ENCODE measurements around the gene KRT38. TPM values are rescaled to one million over a fixed set of nuclear protein-coding genes. Genes with fewer than 3 reads are reported as not detected.

The KRT38 gene
- total and polyA plus RNA-seq, 2 of the 8 experiments (the other 6 are each of a cell fraction or from before 2014, with no cell fraction given), result not detected

DNA sequence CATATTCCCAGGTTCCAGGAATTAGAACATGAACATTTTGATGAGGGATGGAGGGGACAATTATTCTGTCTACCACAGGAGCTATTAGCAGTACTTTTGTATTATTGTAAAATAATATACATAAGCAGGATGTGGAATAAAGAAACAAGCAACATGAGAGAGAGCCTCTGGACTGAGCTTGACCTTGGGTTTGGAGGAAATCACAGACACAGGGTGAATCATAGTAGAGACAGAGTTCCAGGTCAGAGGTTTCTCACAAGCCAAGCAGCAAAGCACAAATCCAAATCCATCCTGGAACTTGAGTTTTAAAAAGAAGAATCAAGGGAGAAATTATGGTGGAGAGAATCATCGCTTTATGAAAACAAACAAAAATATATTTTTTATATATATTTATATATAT lies 48.5 kb downstream of the KRT38 start (continued):
- TF ChIP-seq, protein P1, sequence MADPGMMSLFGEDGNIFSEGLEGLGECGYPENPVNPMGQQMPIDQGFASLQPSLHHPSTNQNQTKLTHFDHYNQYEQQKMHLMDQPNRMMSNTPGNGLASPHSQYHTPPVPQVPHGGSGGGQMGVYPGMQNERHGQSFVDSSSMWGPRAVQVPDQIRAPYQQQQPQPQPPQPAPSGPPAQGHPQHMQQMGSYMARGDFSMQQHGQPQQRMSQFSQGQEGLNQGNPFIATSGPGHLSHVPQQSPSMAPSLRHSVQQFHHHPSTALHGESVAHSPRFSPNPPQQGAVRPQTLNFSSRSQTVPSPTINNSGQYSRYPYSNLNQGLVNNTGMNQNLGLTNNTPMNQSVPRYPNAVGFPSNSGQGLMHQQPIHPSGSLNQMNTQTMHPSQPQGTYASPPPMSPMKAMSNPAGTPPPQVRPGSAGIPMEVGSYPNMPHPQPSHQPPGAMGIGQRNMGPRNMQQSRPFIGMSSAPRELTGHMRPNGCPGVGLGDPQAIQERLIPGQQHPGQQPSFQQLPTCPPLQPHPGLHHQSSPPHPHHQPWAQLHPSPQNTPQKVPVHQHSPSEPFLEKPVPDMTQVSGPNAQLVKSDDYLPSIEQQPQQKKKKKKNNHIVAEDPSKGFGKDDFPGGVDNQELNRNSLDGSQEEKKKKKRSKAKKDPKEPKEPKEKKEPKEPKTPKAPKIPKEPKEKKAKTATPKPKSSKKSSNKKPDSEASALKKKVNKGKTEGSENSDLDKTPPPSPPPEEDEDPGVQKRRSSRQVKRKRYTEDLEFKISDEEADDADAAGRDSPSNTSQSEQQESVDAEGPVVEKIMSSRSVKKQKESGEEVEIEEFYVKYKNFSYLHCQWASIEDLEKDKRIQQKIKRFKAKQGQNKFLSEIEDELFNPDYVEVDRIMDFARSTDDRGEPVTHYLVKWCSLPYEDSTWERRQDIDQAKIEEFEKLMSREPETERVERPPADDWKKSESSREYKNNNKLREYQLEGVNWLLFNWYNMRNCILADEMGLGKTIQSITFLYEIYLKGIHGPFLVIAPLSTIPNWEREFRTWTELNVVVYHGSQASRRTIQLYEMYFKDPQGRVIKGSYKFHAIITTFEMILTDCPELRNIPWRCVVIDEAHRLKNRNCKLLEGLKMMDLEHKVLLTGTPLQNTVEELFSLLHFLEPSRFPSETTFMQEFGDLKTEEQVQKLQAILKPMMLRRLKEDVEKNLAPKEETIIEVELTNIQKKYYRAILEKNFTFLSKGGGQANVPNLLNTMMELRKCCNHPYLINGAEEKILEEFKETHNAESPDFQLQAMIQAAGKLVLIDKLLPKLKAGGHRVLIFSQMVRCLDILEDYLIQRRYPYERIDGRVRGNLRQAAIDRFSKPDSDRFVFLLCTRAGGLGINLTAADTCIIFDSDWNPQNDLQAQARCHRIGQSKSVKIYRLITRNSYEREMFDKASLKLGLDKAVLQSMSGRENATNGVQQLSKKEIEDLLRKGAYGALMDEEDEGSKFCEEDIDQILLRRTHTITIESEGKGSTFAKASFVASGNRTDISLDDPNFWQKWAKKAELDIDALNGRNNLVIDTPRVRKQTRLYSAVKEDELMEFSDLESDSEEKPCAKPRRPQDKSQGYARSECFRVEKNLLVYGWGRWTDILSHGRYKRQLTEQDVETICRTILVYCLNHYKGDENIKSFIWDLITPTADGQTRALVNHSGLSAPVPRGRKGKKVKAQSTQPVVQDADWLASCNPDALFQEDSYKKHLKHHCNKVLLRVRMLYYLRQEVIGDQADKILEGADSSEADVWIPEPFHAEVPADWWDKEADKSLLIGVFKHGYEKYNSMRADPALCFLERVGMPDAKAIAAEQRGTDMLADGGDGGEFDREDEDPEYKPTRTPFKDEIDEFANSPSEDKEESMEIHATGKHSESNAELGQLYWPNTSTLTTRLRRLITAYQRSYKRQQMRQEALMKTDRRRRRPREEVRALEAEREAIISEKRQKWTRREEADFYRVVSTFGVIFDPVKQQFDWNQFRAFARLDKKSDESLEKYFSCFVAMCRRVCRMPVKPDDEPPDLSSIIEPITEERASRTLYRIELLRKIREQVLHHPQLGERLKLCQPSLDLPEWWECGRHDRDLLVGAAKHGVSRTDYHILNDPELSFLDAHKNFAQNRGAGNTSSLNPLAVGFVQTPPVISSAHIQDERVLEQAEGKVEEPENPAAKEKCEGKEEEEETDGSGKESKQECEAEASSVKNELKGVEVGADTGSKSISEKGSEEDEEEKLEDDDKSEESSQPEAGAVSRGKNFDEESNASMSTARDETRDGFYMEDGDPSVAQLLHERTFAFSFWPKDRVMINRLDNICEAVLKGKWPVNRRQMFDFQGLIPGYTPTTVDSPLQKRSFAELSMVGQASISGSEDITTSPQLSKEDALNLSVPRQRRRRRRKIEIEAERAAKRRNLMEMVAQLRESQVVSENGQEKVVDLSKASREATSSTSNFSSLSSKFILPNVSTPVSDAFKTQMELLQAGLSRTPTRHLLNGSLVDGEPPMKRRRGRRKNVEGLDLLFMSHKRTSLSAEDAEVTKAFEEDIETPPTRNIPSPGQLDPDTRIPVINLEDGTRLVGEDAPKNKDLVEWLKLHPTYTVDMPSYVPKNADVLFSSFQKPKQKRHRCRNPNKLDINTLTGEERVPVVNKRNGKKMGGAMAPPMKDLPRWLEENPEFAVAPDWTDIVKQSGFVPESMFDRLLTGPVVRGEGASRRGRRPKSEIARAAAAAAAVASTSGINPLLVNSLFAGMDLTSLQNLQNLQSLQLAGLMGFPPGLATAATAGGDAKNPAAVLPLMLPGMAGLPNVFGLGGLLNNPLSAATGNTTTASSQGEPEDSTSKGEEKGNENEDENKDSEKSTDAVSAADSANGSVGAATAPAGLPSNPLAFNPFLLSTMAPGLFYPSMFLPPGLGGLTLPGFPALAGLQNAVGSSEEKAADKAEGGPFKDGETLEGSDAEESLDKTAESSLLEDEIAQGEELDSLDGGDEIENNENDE (IDR thresholded peaks at IDR 0.05; ENCODE audit: insufficient replicate concordance, low read length), result no peak
- no peak for TF ChIP-seq SP1 (IDR thresholded peaks at IDR 0.05; ENCODE audit: low read depth, low read length)
- TF ChIP-seq GTF2F1 (IDR thresholded peaks at IDR 0.05; ENCODE audit: borderline replicate concordance, low read depth, low read length), result no peak
- TF ChIP-seq TAF1 (IDR thresholded peaks at IDR 0.05; ENCODE audit: low read depth, low read length), result no peak
- TF ChIP-seq POU5F1 (IDR thresholded peaks at IDR 0.05; ENCODE audit: low read depth, low read length), result no peak

All from H1 (cell line).